Neural cell (in vitro differentiated cells): Measurements from ENCODE around the gene GRIA1.

Source experiments
- CTCF ChIP-seq: fragments of 450-650 bp; IDR thresholded peaks from 2 replicates; pipeline ENCODE4 v1.5.1; 2014; ENCODE audit warnings: antibody characterized with exemption, mild to moderate bottlenecking, moderate library complexity; ENCODE audit not compliant: poor library complexity, severe bottlenecking
- EP300 ChIP-seq: fragments of 450-650 bp; conservative IDR thresholded peaks from 2 replicates; pipeline ENCODE4 v1.6.1; 2014; ENCODE audit warnings: antibody characterized with exemption, mild to moderate bottlenecking, moderate library complexity; ENCODE audit not compliant: poor library complexity, severe bottlenecking
- EZH2 ChIP-seq: fragments of 200-600, 300-800 bp; shearing (Covaris generic), sonication (generic); IDR thresholded peaks from 2 replicates; pipeline ENCODE4 v1.6.1; 2014; ENCODE audit warnings: antibody characterized with exemption, low read length, borderline replicate concordance, mild to moderate bottlenecking; ENCODE audit not compliant: insufficient read depth, poor library complexity, severe bottlenecking
- POLR2AphosphoS5 ChIP-seq: IDR thresholded peaks from 2 replicates; pipeline ENCODE4 v1.6.1; 2012
- RAD21 ChIP-seq: fragments of 450-650 bp; conservative IDR thresholded peaks from 2 replicates; pipeline ENCODE4 v1.6.1; 2014; ENCODE audit warnings: antibody characterized with exemption, mild to moderate bottlenecking, moderate library complexity
- REST ChIP-seq: IDR thresholded peaks from 2 replicates; pipeline ENCODE4 v1.6.1; 2012; ENCODE audit warnings: borderline replicate concordance
- TAF1 ChIP-seq: IDR thresholded peaks from 2 replicates; pipeline ENCODE4 v1.6.1; 2012; ENCODE audit warnings: low read depth

- TF ChIP-seq CTCF (no peak), REST (no peak), TAF1 (no peak), POLR2AphosphoS5 (no peak), EP300 (no peak), RAD21 (no peak), EZH2 (no peak)
These were observed 258.4 kb downstream of the GRIA1 start for GRCh38 chr5:153748823-153749222.
